Endothelial cell of umbilical vein (primary cell): ENCODE results near the gene PPM1L. TPM values are rescaled to one million over a fixed set of nuclear protein-coding genes. Genes with fewer than 3 reads are reported as not detected.

ENCODE experiments used
- BruUV-seq: library from RNA; stranded (reverse); fragments of 400-500 nt; replicated peaks from 2 replicates; lab custom pipeline; 2021; lab: Mats Ljungman, UMichigan
- CTCF ChIA-PET: fragments of 300-600, 350-600 bp; sonication (Branson Sonifier 250); formaldehyde crosslinking; loops from one replicate; lab custom pipeline; 2021; ENCODE audit warnings: antibody characterized with exemption, inconsistent platforms; lab: Charles Lee
- POLR2A ChIA-PET: fragments of 300-600, 350-600 bp; sonication (Branson Sonifier 250); formaldehyde crosslinking; loops from one replicate; lab custom pipeline; 2021; ENCODE audit warnings: antibody characterized with exemption, inconsistent platforms; lab: Charles Lee
- DNase-seq: peaks from one replicate; pipeline ENCODE4 v3.0.0-alpha.2; 2011; ENCODE audit warnings: low read depth, low spot score
- FAIRE-seq: peaks from 2 replicates; lab custom pipeline; 2011; peaks lifted over from hg19 to GRCh38; lab: Jason Lieb, UNC
- H2AFZ ChIP-seq: 2 replicates; pipeline ENCODE4 v1.6.0; 2012; ENCODE audit warnings: low read depth, low read length, control low read depth, inconsistent platforms
- H3K27ac ChIP-seq: 2 replicates; pipeline ENCODE4 v1.5.1; 2011; ENCODE audit warnings: low read depth, mild to moderate bottlenecking, control low read depth, low read length, moderate library complexity; ENCODE audit not compliant: insufficient read depth
- H3K27me3 ChIP-seq, 2 experiments: 2 replicates each; pipeline versions ENCODE4 v1.6.0 to v1.6.1; 2011; ENCODE audit warnings: low read length in 2 of 2, mixed read lengths in 1 of 2; ENCODE audit not compliant: control insufficient read depth in 2 of 2, insufficient read depth in 2 of 2
- H3K36me3 ChIP-seq, 2 experiments: 2 replicates in 1 of 2; 3 replicates in 1 of 2; pipeline ENCODE4 v1.5.1; 2011; ENCODE audit warnings: low read length in 2 of 2, mild to moderate bottlenecking in 1 of 2, moderate library complexity in 1 of 2; ENCODE audit not compliant: control insufficient read depth in 2 of 2, insufficient read depth in 2 of 2; ENCODE audit errors: extremely low read depth in 1 of 2
- H3K4me1 ChIP-seq: 3 replicates; pipeline ENCODE4 v1.5.1; 2011; ENCODE audit warnings: mild to moderate bottlenecking, low read length; ENCODE audit not compliant: control insufficient read depth, insufficient read depth; ENCODE audit errors: extremely low read depth
- H3K4me2 ChIP-seq: 2 replicates; pipeline ENCODE4 v1.6.1; 2011; ENCODE audit warnings: low read length, control low read depth, mixed read lengths; ENCODE audit not compliant: insufficient read depth
- H3K4me3 ChIP-seq, 3 experiments: fragments of 200-600 bp in 1 of 3; sonication (generic), shearing (Covaris generic) in 1 of 3; replicated peaks in 1 of 3; 2 replicates each; pipeline ENCODE4 v1.5.1; 2011 to 2016; ENCODE audit warnings: control low read depth in 3 of 3, low read length in 3 of 3, mild to moderate bottlenecking in 2 of 3, inconsistent platforms in 1 of 3, low read depth in 1 of 3, moderate library complexity in 1 of 3; ENCODE audit not compliant: insufficient read depth in 1 of 3
- H3K79me2 ChIP-seq: 2 replicates; pipeline ENCODE4 v1.6.0; 2012; ENCODE audit warnings: low read length, inconsistent platforms; ENCODE audit not compliant: control insufficient read depth, insufficient read depth
- H3K9ac ChIP-seq: replicated peaks from 2 replicates; pipeline ENCODE3; 2011; ENCODE audit warnings: low read length, control low read depth; ENCODE audit not compliant: insufficient read depth; ENCODE audit errors: extremely low read depth
- H3K9me1 ChIP-seq: replicated peaks from 3 replicates; pipeline ENCODE4 v1.6.0; 2011; ENCODE audit warnings: mild to moderate bottlenecking, low read length; ENCODE audit not compliant: control insufficient read depth, insufficient read depth; ENCODE audit errors: extremely low read depth
- H3K9me3 ChIP-seq: replicated peaks from 2 replicates; pipeline ENCODE4 v1.5.1; 2012; ENCODE audit warnings: low read length, inconsistent platforms; ENCODE audit not compliant: control insufficient read depth, insufficient read depth
- H4K20me1 ChIP-seq: replicated peaks from 2 replicates; pipeline ENCODE3; 2011; ENCODE audit warnings: mild to moderate bottlenecking, low read length; ENCODE audit not compliant: control insufficient read depth, insufficient read depth; ENCODE audit errors: extremely low read depth
- CTCF ChIP-seq, 2 donors: IDR thresholded peaks; 1 replicate in 1 of 2; 2 replicates in 1 of 2; pipeline ENCODE4 v1.5.1; 2011; ENCODE audit warnings: low read length in 2 of 2, mild to moderate bottlenecking in 2 of 2, moderate library complexity in 2 of 2, control low read depth in 1 of 2, inconsistent platforms in 1 of 2, low read depth in 1 of 2; ENCODE audit not compliant: insufficient read depth in 1 of 2; ENCODE audit errors: extremely low read depth in 1 of 2
- EZH2 ChIP-seq: IDR thresholded peaks from 2 replicates; pipeline ENCODE4 v1.6.1; 2012; ENCODE audit warnings: borderline replicate concordance, low read depth, mild to moderate bottlenecking, moderate library complexity, low read length, inconsistent platforms; ENCODE audit not compliant: severe bottlenecking
- FOS ChIP-seq: IDR thresholded peaks from 2 replicates; pipeline ENCODE4 v1.6.1; 2011; ENCODE audit warnings: mild to moderate bottlenecking, low read length, moderate library complexity, borderline replicate concordance; ENCODE audit not compliant: insufficient read depth
- GATA2 ChIP-seq: IDR thresholded peaks from 2 replicates; pipeline ENCODE4 v1.7.0; 2011; ENCODE audit warnings: low read depth, mild to moderate bottlenecking, moderate library complexity, mixed read lengths, low read length; ENCODE audit not compliant: insufficient read length, insufficient read depth
- JUN ChIP-seq: IDR thresholded peaks from 2 replicates; pipeline ENCODE4 v1.6.1; 2011; ENCODE audit warnings: borderline replicate concordance, low read depth; ENCODE audit not compliant: insufficient read length, insufficient read depth
- MYC ChIP-seq: IDR thresholded peaks from one replicate; pipeline ENCODE4 v1.6.1; 2011; ENCODE audit warnings: mild to moderate bottlenecking, low read depth, low read length
- POLR2A ChIP-seq: IDR thresholded peaks from 2 replicates; pipeline ENCODE4 v1.6.1; 2012; ENCODE audit warnings: low read depth, mild to moderate bottlenecking, control low read depth, low read length
- POLR2AphosphoS5 ChIP-seq: IDR thresholded peaks from 2 replicates; pipeline ENCODE4 v1.6.1; 2012; ENCODE audit warnings: low read depth, mild to moderate bottlenecking, control low read depth, low read length, moderate library complexity; ENCODE audit not compliant: insufficient read depth
- dilution Hi-C: fragments of 300-500 bp; cut with MboI; formaldehyde crosslinking; loops from one replicate; pipeline ENCODE4 v1.15.0; 2019; ENCODE audit warnings: low sequenced_read_pairs; ENCODE audit not compliant: extremely low pct_ligation_motif_present
- intact Hi-C: fragments of 100-400 bp; cut with micrococcal nuclease; formaldehyde crosslinking; loops from one replicate; pipeline ENCODE4 v1.10.0; 2022
- polyA plus RNA-seq, 4 experiments: library from polyadenylated mRNA; depleted of rRNA in 3 of 4; stranded (reverse) in 3 of 4; unstranded in 1 of 4; fragments of >200 nt; gene quantifications; 2 replicates each; pipeline versions ENCODE4 v1.2.1 to v1.2.3, GENCODE V29; 2011 to 2012; ENCODE audit warnings: missing spikeins in 1 of 4
- total RNA-seq: library from RNA; stranded (reverse); gene quantifications from 2 replicates; pipeline ENCODE4 v1.2.3, GENCODE V29; 2021
- TF ChIP-seq, protein P1 (sequence below): IDR thresholded peaks from 2 replicates; pipeline ENCODE4 v1.6.1; 2011; ENCODE audit not compliant: insufficient read depth, insufficient read length

The PPM1L gene
- total and polyA plus RNA-seq, 2 donors (not counting 3 experiments of a cell fraction or from before 2014, with no cell fraction given) = 0.63 to 2.9 TPM

GRCh38 chr3:160935413-160936095 lies 179.5 kb downstream of the PPM1L start:
- no peak for DNase-seq
- no peak overlapping the region for H3K9ac ChIP-seq
- H4K20me1 ChIP-seq = no peaks in the 10 kb centered on the region
- no peaks in the 10 kb centered on the region for H3K4me1 ChIP-seq
- no peak for TF ChIP-seq EZH2
- TF ChIP-seq FOS = no peak
- TF ChIP-seq CTCF (IDR thresholded peaks at IDR 0.05; ENCODE audit: extremely low read depth in 1 of 2, insufficient read depth in 1 of 2, low read depth in 1 of 2, low read length in 2 of 2) = no peak
- TF ChIP-seq GATA2 = no peak
- TF ChIP-seq POLR2A = no peak
- TF ChIP-seq POLR2AphosphoS5 = no peak
- TF ChIP-seq JUN = no peak
- no peak for TF ChIP-seq MYC
- TF ChIP-seq, protein P1, sequence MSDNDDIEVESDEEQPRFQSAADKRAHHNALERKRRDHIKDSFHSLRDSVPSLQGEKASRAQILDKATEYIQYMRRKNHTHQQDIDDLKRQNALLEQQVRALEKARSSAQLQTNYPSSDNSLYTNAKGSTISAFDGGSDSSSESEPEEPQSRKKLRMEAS = no peak
- H3K36me3 ChIP-seq = no peaks in the 10 kb centered on the region
- H3K9me1 ChIP-seq = no peaks in the 10 kb centered on the region
- no peak overlapping the region for H3K4me2 ChIP-seq
- intact Hi-C loops = no loop called here
- ChIA-PET CTCF (interaction anchor here (1.4 to 4.2 kb wide), 2 partner anchors 11 to 12 kb away, joined by 3 to 10 read pairs; no protein-coding TSS in a partner anchor), POLR2A (no interaction called here)
- H3K27me3 ChIP-seq = no peaks in the 10 kb centered on the region
- no peaks in the 10 kb centered on the region for H3K79me2 ChIP-seq
- no TSS peak for BruUV-seq
- no peaks in the 10 kb centered on the region for H3K9me3 ChIP-seq
- H3K4me3 ChIP-seq = no peak overlapping the region
- H2AFZ ChIP-seq = no peak overlapping the region
- no peak for FAIRE-seq
- no peak overlapping the region for H3K27ac ChIP-seq
- dilution Hi-C loops = no loop called here
